ENCODE results near the gene GLCCI1.

DNA sequence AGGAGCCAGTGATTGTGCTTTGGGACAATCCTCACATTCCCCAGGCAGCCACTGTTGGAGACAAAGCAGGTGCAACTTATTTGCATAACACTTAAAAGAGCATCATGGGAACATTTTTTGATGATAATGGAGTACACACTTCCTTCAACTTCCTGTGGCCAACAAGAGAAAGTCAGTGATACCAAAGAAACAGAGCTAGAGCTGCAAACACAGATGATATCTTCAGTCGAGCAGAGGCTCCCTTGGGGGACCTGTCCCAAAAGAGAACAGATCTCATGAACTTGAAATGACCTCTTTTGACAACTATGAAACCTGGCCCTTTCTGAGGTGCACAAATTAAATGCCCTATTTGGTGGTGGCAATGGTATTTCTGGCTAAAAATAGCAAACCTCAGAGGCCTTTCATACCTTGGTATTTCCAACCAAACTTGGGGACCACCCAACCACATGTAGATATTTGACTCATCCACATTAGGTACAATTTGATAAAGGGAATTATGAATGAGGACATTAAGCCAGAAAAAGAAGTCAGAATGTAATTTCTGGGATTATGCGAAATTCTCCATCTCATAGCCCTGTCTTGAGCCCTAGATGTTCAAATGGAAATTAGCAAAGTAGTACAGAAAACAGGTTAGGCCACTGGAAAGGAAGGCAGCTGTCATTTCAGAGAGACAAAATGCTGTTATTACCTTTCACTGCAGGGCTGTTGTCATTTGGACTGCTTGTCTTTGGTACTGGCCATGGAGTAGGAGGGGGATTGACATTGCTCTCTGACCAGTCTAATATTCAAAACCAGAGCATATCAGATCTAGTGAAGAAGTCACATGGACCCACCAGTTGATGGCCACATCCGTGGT is 147.2 kb downstream of the GLCCI1 start:
- TF ChIP-seq, protein P1, sequence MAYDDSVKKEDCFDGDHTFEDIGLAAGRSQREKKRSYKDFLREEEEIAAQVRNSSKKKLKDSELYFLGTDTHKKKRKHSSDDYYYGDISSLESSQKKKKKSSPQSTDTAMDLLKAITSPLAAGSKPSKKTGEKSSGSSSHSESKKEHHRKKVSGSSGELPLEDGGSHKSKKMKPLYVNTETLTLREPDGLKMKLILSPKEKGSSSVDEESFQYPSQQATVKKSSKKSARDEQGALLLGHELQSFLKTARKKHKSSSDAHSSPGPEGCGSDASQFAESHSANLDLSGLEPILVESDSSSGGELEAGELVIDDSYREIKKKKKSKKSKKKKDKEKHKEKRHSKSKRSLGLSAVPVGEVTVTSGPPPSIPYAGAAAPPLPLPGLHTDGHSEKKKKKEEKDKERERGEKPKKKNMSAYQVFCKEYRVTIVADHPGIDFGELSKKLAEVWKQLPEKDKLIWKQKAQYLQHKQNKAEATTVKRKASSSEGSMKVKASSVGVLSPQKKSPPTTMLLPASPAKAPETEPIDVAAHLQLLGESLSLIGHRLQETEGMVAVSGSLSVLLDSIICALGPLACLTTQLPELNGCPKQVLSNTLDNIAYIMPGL (CRISPR knock-in tag; IDR thresholded peaks at IDR 0.05; ENCODE audit: borderline replicate concordance in 1 of 2, low read depth in 1 of 2) = no peak
- TF ChIP-seq, protein P2, sequence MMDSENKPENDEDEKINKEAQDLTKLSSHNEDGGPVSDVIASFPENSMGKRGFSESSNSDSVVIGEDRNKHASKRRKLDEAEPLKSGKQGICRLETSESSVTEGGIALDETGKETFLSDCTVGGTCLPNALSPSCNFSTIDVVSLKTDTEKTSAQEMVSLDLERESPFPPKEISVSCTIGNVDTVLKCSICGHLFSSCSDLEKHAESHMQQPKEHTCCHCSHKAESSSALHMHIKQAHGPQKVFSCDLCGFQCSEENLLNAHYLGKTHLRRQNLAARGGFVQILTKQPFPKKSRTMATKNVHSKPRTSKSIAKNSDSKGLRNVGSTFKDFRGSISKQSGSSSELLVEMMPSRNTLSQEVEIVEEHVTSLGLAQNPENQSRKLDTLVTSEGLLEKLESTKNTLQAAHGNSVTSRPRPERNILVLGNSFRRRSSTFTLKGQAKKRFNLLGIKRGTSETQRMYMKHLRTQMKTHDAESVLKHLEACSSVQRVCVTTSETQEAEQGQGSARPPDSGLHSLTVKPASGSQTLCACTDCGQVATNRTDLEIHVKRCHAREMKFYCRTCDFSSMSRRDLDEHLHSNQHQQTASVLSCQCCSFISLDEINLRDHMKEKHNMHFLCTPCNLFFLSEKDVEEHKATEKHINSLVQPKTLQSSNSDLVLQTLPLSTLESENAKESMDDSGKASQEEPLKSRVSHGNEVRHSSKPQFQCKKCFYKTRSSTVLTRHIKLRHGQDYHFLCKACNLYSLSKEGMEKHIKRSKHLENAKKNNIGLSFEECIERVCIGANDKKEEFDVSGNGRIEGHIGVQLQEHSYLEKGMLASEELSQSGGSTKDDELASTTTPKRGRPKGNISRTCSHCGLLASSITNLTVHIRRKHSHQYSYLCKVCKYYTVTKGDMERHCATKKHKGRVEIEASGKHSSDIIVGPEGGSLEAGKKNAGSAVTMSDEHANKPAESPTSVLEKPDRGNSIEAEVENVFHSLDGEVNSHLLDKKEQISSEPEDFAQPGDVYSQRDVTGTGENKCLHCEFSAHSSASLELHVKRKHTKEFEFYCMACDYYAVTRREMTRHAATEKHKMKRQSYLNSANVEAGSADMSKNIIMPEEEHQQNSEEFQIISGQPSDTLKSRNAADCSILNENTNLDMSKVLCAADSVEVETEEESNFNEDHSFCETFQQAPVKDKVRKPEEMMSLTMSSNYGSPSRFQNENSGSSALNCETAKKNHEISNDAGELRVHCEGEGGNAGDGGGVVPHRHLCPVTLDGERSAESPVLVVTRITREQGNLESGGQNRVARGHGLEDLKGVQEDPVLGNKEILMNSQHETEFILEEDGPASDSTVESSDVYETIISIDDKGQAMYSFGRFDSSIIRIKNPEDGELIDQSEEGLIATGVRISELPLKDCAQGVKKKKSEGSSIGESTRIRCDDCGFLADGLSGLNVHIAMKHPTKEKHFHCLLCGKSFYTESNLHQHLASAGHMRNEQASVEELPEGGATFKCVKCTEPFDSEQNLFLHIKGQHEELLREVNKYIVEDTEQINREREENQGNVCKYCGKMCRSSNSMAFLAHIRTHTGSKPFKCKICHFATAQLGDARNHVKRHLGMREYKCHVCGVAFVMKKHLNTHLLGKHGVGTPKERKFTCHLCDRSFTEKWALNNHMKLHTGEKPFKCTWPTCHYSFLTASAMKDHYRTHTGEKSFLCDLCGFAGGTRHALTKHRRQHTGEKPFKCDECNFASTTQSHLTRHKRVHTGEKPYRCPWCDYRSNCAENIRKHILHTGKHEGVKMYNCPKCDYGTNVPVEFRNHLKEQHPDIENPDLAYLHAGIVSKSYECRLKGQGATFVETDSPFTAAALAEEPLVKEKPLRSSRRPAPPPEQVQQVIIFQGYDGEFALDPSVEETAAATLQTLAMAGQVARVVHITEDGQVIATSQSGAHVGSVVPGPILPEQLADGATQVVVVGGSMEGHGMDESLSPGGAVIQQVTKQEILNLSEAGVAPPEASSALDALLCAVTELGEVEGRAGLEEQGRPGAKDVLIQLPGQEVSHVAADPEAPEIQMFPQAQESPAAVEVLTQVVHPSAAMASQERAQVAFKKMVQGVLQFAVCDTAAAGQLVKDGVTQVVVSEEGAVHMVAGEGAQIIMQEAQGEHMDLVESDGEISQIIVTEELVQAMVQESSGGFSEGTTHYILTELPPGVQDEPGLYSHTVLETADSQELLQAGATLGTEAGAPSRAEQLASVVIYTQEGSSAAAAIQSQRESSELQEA (CRISPR knock-in tag; IDR thresholded peaks at IDR 0.05; ENCODE audit: not compliant biosample characterization) = no peak
- TF ChIP-seq CHD2 (IDR thresholded peaks at IDR 0.05; ENCODE audit: low read depth, low read length) (no peak), YY1 (IDR thresholded peaks at IDR 0.05; ENCODE audit: insufficient read depth, insufficient replicate concordance, low read depth, low read length) (no peak)
